ENCODE measurements around the gene PGD. TPM values are rescaled to one million over a fixed set of nuclear protein-coding genes. Genes with fewer than 3 reads are reported as not detected.

The PGD gene
- total and polyA plus RNA-seq, 2 donors (not counting 1 experiment from before 2014, with no cell fraction given): 13.7 to 56.7 TPM

DNA sequence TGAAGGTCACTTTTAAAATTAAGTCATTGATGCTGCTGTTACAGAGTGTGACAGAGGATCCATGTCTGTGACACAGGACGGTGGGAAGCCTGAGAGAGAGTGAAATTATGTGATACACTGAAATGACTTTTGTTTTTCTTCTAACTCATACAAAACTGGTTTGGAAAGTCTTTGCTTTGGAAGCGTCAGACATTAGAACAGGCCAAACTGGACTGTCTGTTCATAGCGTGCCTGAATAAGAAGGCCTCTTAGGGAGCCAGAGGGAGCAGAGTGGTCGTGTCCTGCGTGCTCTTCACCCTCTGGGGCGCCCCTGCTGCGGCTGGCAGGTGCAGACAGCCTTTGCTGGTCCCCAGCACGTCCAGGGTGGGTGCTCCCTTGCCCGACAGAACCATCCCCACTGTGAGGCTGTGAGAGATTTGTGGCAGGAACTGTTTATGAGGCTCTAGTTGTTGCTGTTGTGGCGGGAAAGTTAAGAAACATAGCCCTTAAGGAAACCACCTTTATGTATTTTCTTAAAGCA, 19.7 kb upstream of the PGD start:
- Histone ChIP-seq H3K79me2 (ENCODE audit: control insufficient read depth, insufficient read depth, low read length) (no peaks in the 10 kb centered on the region), H4K20me1 (ENCODE audit: control insufficient read depth, insufficient read depth, low read length, poor library complexity, severe bottlenecking) (no peaks in the 10 kb centered on the region), H3K4me2 (replicated peaks; ENCODE audit: low read depth, low read length, poor library complexity, severe bottlenecking) (no peak overlapping the region), H3K9ac (ENCODE audit: low read length) (no peak overlapping the region), H2AFZ (ENCODE audit: insufficient read depth, low read depth, low read length, poor library complexity, severe bottlenecking) (no peak overlapping the region), H3K27me3 (replicated peaks in 1 of 4; ENCODE audit: control extremely low read depth in 1 of 4, control insufficient read depth in 3 of 4, insufficient read depth in 4 of 4, low read length in 3 of 4) (no peaks in the 10 kb centered on the region), H3K36me3 (replicated peaks in 1 of 2; ENCODE audit: control extremely low read depth in 1 of 2, control insufficient read depth in 1 of 2, extremely low read depth in 1 of 2, insufficient read depth in 2 of 2, low read length in 1 of 2) (peaks cover 0 to 10% of the 10 kb centered on the region in 2 experiments), H3K27ac (ENCODE audit: low read length in 2 of 2) (no peak overlapping the region), H3K4me1 (ENCODE audit: control insufficient read depth in 2 of 2, insufficient read depth in 2 of 2, low read length in 2 of 2) (no peaks in the 10 kb centered on the region), H3K4me3 (ENCODE audit: control extremely low read depth in 1 of 5, extremely low read depth in 1 of 5, insufficient read depth in 1 of 5, low read depth in 2 of 5, low read length in 4 of 5) (no peak overlapping the region), H3K9me3 (ENCODE audit: control extremely low read depth in 1 of 3, control insufficient read depth in 2 of 3, insufficient read depth in 1 of 3, low read length in 2 of 3) (no peaks in the 10 kb centered on the region)
- Mint-ChIP-seq H3K27me3 (no peaks in the 10 kb centered on the region), H3K27ac (no peak overlapping the region), H3K9me3 (ENCODE audit: insufficient read depth) (no peaks in the 10 kb centered on the region), H3K4me1 (no peaks in the 10 kb centered on the region), H3K4me3 (no peak overlapping the region)
- DNase-seq (no peak), ATAC-seq (ENCODE audit: low read depth) (no peak)
- intact Hi-C loops (cut with micrococcal nuclease): no loop called here
- ChIA-PET CTCF (interaction anchor here (1.1 to 3.1 kb wide), 2 partner anchors 50 kb away, joined by 4 to 25 read pairs; partner anchors contain the start of gene CENPS), POLR2A (no interaction called here)
- TF ChIP-seq EZH2 (IDR thresholded peaks at IDR 0.05; ENCODE audit: borderline replicate concordance, insufficient read depth, low read depth, low read length, poor library complexity, severe bottlenecking): no peak
- TF ChIP-seq, protein P1, sequence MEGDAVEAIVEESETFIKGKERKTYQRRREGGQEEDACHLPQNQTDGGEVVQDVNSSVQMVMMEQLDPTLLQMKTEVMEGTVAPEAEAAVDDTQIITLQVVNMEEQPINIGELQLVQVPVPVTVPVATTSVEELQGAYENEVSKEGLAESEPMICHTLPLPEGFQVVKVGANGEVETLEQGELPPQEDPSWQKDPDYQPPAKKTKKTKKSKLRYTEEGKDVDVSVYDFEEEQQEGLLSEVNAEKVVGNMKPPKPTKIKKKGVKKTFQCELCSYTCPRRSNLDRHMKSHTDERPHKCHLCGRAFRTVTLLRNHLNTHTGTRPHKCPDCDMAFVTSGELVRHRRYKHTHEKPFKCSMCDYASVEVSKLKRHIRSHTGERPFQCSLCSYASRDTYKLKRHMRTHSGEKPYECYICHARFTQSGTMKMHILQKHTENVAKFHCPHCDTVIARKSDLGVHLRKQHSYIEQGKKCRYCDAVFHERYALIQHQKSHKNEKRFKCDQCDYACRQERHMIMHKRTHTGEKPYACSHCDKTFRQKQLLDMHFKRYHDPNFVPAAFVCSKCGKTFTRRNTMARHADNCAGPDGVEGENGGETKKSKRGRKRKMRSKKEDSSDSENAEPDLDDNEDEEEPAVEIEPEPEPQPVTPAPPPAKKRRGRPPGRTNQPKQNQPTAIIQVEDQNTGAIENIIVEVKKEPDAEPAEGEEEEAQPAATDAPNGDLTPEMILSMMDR (IDR thresholded peaks at IDR 0.05): no peak
- 87% methylated on average over 7 of the region's 10 CpGs for WGBS (ENCODE audit: insufficient coverage)

DNA sequence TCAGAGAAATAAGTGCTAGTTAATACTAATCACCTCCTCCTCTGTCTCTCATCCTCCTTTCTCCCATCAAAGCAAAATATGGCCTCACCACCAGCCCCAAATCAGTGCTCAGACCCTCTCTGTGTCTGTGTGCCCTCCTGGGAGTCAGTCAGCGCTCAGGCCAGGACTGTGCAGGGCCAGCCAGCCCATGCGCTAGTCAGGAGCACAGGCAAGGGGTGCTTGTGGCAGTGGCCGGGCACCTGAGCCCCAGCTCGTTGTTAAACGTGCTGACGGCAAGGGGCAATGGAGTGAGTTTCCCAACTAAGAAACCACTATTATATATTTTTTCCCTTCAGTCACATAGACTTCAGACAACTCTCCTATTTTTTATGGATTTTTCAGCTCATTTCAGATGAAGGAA, 19.2 kb upstream of the PGD start:
- ChIA-PET POLR2A (no interaction called here), CTCF (interaction anchor here (1.1 kb wide), 1 partner anchor 49 kb away, joined by 4 read pairs; no protein-coding TSS in a partner anchor)
- Histone ChIP-seq H3K9ac (ENCODE audit: low read length) (no peak overlapping the region), H3K79me2 (ENCODE audit: control insufficient read depth, insufficient read depth, low read length) (no peaks in the 10 kb centered on the region), H3K4me1 (ENCODE audit: control insufficient read depth in 2 of 2, insufficient read depth in 2 of 2, low read length in 2 of 2) (no peaks in the 10 kb centered on the region), H2AFZ (ENCODE audit: insufficient read depth, low read depth, low read length, poor library complexity, severe bottlenecking) (no peak overlapping the region), H4K20me1 (ENCODE audit: control insufficient read depth, insufficient read depth, low read length, poor library complexity, severe bottlenecking) (no peaks in the 10 kb centered on the region), H3K27me3 (replicated peaks in 1 of 4; ENCODE audit: control extremely low read depth in 1 of 4, control insufficient read depth in 3 of 4, insufficient read depth in 4 of 4, low read length in 3 of 4) (no peaks in the 10 kb centered on the region), H3K27ac (ENCODE audit: low read length in 2 of 2) (no peak overlapping the region), H3K4me2 (replicated peaks; ENCODE audit: low read depth, low read length, poor library complexity, severe bottlenecking) (no peak overlapping the region), H3K4me3 (ENCODE audit: control extremely low read depth in 1 of 5, extremely low read depth in 1 of 5, insufficient read depth in 1 of 5, low read depth in 2 of 5, low read length in 4 of 5) (no peak overlapping the region), H3K36me3 (replicated peaks in 1 of 2; ENCODE audit: control extremely low read depth in 1 of 2, control insufficient read depth in 1 of 2, extremely low read depth in 1 of 2, insufficient read depth in 2 of 2, low read length in 1 of 2) (peaks cover 0 to 5% of the 10 kb centered on the region in 2 experiments), H3K9me3 (ENCODE audit: control extremely low read depth in 1 of 3, control insufficient read depth in 2 of 3, insufficient read depth in 1 of 3, low read length in 2 of 3) (no peaks in the 10 kb centered on the region)
- no peak for DNase-seq
- Mint-ChIP-seq H3K4me3 (no peak overlapping the region), H3K27ac (no peak overlapping the region), H3K4me1 (no peaks in the 10 kb centered on the region), H3K27me3 (no peaks in the 10 kb centered on the region), H3K9me3 (ENCODE audit: insufficient read depth) (no peaks in the 10 kb centered on the region)
- no peak for TF ChIP-seq EZH2 (IDR thresholded peaks at IDR 0.05; ENCODE audit: borderline replicate concordance, insufficient read depth, low read depth, low read length, poor library complexity, severe bottlenecking)
- TF ChIP-seq, protein P1 (IDR thresholded peaks at IDR 0.05): no peak
- ATAC-seq (ENCODE audit: low read depth): no peak
- intact Hi-C loops (cut with micrococcal nuclease): no loop called here
- 97% methylated on average over 6 of the region's 6 CpGs for WGBS (ENCODE audit: insufficient coverage)

All from B cell (primary cell).